GM23338 (cell line): ENCODE measurements around the gene NLRP9. TPM values are rescaled to one million over a fixed set of nuclear protein-coding genes. Genes with fewer than 3 reads are reported as not detected.

Experiments used
- ATAC-seq: fragments of 200-7000 bp; cut with Tn5 transposase; 3 replicates; pipeline ENCODE4 v1.9.1; 2020
- DNase-seq: peaks from one replicate; pipeline ENCODE4 v3.0.0-alpha.2; 2015; ENCODE audit warnings: low spot score
- H2AFZ ChIP-seq: fragments of 200-600 bp; sonication (generic); 2 replicates; pipeline ENCODE4 v1.8.0; 2016; ENCODE audit warnings: antibody characterized with exemption, mild to moderate bottlenecking, moderate library complexity
- H3F3A ChIP-seq: fragments of 200-600 bp; sonication (generic); replicated peaks from 2 replicates; pipeline ENCODE4 v1.8.0; 2017; ENCODE audit warnings: antibody characterized with exemption, mixed run types, low read depth
- H3K27ac ChIP-seq: fragments of 200-600 bp; sonication (generic); 2 replicates; pipeline ENCODE4 v1.6.1; 2016; ENCODE audit warnings: low read depth
- H3K27me3 ChIP-seq: fragments of 200-600 bp; sonication (generic); 2 replicates; pipeline ENCODE4 v1.8.0; 2016; ENCODE audit warnings: mild to moderate bottlenecking, mixed run types, moderate library complexity; ENCODE audit not compliant: insufficient read depth
- H3K36me3 ChIP-seq: fragments of 200-600 bp; sonication (generic); 2 replicates; pipeline ENCODE4 v1.8.0; 2016; ENCODE audit warnings: mild to moderate bottlenecking; ENCODE audit not compliant: insufficient read depth
- H3K4me1 ChIP-seq: fragments of 200-600 bp; sonication (generic); 2 replicates; pipeline ENCODE4 v1.8.0; 2016; ENCODE audit warnings: mild to moderate bottlenecking, moderate library complexity; ENCODE audit not compliant: insufficient read depth
- H3K4me2 ChIP-seq: fragments of 200-600 bp; sonication (generic); 2 replicates; pipeline ENCODE4 v1.7.1; 2017; ENCODE audit warnings: mixed run types
- H3K4me3 ChIP-seq: fragments of 200-600 bp; sonication (generic); 2 replicates; pipeline ENCODE4 v1.6.1; 2016; ENCODE audit warnings: mixed run types
- H3K79me2 ChIP-seq: fragments of 200-600 bp; sonication (generic); replicated peaks from 2 replicates; pipeline ENCODE4 v1.8.0; 2017; ENCODE audit warnings: mild to moderate bottlenecking; ENCODE audit not compliant: insufficient read depth
- H3K9me2 ChIP-seq: fragments of 200-600 bp; sonication (generic); 2 replicates; pipeline ENCODE4 v1.8.0; 2017; ENCODE audit not compliant: insufficient read depth
- H4K20me1 ChIP-seq: fragments of 200-600 bp; sonication (generic); replicated peaks from 2 replicates; pipeline ENCODE4 v1.8.0; 2017; ENCODE audit warnings: mild to moderate bottlenecking; ENCODE audit not compliant: insufficient read depth
- H3K27ac Mint-ChIP-seq: 2 replicates; pipeline ENCODE4 v1.8.0; 2020; ENCODE audit warnings: inconsistent platforms, mild to moderate bottlenecking, moderate library complexity, mixed read lengths
- H3K27me3 Mint-ChIP-seq: 3 replicates; pipeline ENCODE4 v1.8.0; 2022; ENCODE audit warnings: low read depth, mild to moderate bottlenecking, moderate library complexity, mixed read lengths, inconsistent platforms; ENCODE audit not compliant: insufficient read depth, poor library complexity
- H3K36me3 Mint-ChIP-seq: 3 replicates; pipeline ENCODE4 v1.8.0; 2021; ENCODE audit warnings: low read depth, mild to moderate bottlenecking, inconsistent platforms, moderate library complexity, mixed read lengths
- H3K4me1 Mint-ChIP-seq: 3 replicates; pipeline ENCODE4 v1.8.0; 2020; ENCODE audit warnings: mild to moderate bottlenecking, inconsistent platforms, mixed read lengths
- H3K4me3 Mint-ChIP-seq: 3 replicates; pipeline ENCODE4 v1.8.0; 2021; ENCODE audit warnings: moderate library complexity, mild to moderate bottlenecking, inconsistent platforms, mixed read lengths
- H3K9me3 Mint-ChIP-seq: 3 replicates; pipeline ENCODE4 v1.8.0; 2020; ENCODE audit warnings: moderate library complexity, mild to moderate bottlenecking, inconsistent platforms, mixed read lengths
- CREB1 ChIP-seq: fragments of 250-450 bp; sonication (Bioruptor Pico); IDR thresholded peaks from 2 replicates; pipeline ENCODE4 v1.5.0; 2020; ENCODE audit warnings: low read depth, mild to moderate bottlenecking, moderate library complexity
- CTCF ChIP-seq, 2 experiments: fragments of 200-600 bp in 1 of 2; sonication (generic) in 1 of 2; conservative IDR thresholded peaks; 2 replicates each; pipeline versions ENCODE4 v1.5.1 to v1.6.1; 2016 to 2017; ENCODE audit warnings: antibody characterized with exemption in 2 of 2, low read depth in 2 of 2, mild to moderate bottlenecking in 2 of 2, moderate library complexity in 1 of 2
- ETS1 ChIP-seq: IDR thresholded peaks from 2 replicates; pipeline ENCODE4 v1.6.1; 2016; ENCODE audit warnings: antibody characterized with exemption
- EZH2 ChIP-seq: fragments of 200-600 bp; sonication (generic); IDR thresholded peaks from one replicate; pipeline ENCODE4 v1.8.0; 2017; ENCODE audit warnings: antibody characterized with exemption, mild to moderate bottlenecking, low read depth; ENCODE audit not compliant: unreplicated experiment
- EZH2phosphoT487 ChIP-seq: fragments of 200-600 bp; sonication (generic); IDR thresholded peaks from one replicate; pipeline ENCODE4 v1.8.1; 2018; ENCODE audit warnings: antibody characterized with exemption; ENCODE audit not compliant: unreplicated experiment
- JUNB ChIP-seq: IDR thresholded peaks from one replicate; pipeline ENCODE4 v1.6.1; 2016; ENCODE audit warnings: antibody characterized with exemption; ENCODE audit not compliant: unreplicated experiment
- NANOG ChIP-seq: IDR thresholded peaks from 2 replicates; pipeline ENCODE4 v1.6.1; 2016; ENCODE audit warnings: antibody characterized with exemption, borderline replicate concordance
- POLR2AphosphoS5 ChIP-seq: IDR thresholded peaks from 2 replicates; pipeline ENCODE4 v1.6.1; 2016; ENCODE audit warnings: antibody characterized with exemption, low read depth
- REST ChIP-seq: IDR thresholded peaks from one replicate; pipeline ENCODE4 v1.6.1; 2018; ENCODE audit warnings: antibody characterized with exemption; ENCODE audit not compliant: unreplicated experiment
- STAT1 ChIP-seq: IDR thresholded peaks from one replicate; pipeline ENCODE4 v1.6.1; 2016; ENCODE audit warnings: antibody characterized with exemption; ENCODE audit not compliant: unreplicated experiment
- ZNF114 ChIP-seq: fragments of 250-450 bp; sonication (Bioruptor Pico); IDR thresholded peaks from 2 replicates; pipeline ENCODE4 v1.5.0; 2020; ENCODE audit warnings: mild to moderate bottlenecking, moderate library complexity
- polyA plus RNA-seq: library from polyadenylated mRNA; unstranded; fragments of >200 nt; fragmentation: Nextera tagmentation; extraction: Ambion mirVana; gene quantifications from 2 replicates; pipeline ENCODE4 v1.2.1, GENCODE V29; 2016
- total RNA-seq: library from RNA; depleted of rRNA; stranded (reverse); fragments of >200 nt; shearing (Covaris generic); gene quantifications from 2 replicates; pipeline ENCODE4 v1.2.3, GENCODE V29; 2014

Gene NLRP9
- total and polyA plus RNA-seq, 2 experiments from 2014 or later = not detected

- Histone ChIP-seq H3K36me3 (peaks cover 24% of the 10 kb centered on the region), H3K27me3 (no peaks in the 10 kb centered on the region), H3K4me3 (no peak overlapping the region), H3K9me2 (no peaks in the 10 kb centered on the region), H3F3A (peaks cover 38% of the 10 kb centered on the region), H3K27ac (no peak overlapping the region), H3K4me1 (peaks cover 20% of the 10 kb centered on the region), H3K4me2 (no peak overlapping the region), H4K20me1 (peaks cover 39% of the 10 kb centered on the region), H3K79me2 (peaks cover 78% of the 10 kb centered on the region), H2AFZ (no peak overlapping the region)
- DNase-seq (no peak), ATAC-seq (no peak)
- Mint-ChIP-seq H3K4me1 (peaks cover 28% of the 10 kb centered on the region), H3K36me3 (peaks cover 92% of the 10 kb centered on the region), H3K27ac (no peak overlapping the region), H3K27me3 (peaks cover 40% of the 10 kb centered on the region), H3K4me3 (no peak overlapping the region), H3K9me3 (peaks cover 5% of the 10 kb centered on the region; the same call in 1 of the 3 replicates)
- TF ChIP-seq CTCF (conservative IDR thresholded peaks at IDR 0.05; ENCODE audit: low read depth in 2 of 2) = no peak
- no peak for TF ChIP-seq STAT1
- no peak for TF ChIP-seq POLR2AphosphoS5
- no peak for TF ChIP-seq ETS1
- no peak for TF ChIP-seq EZH2phosphoT487
- no peak for TF ChIP-seq CREB1
- TF ChIP-seq EZH2 = no peak
- no peak for TF ChIP-seq NANOG
- no peak for TF ChIP-seq REST
- no peak for TF ChIP-seq ZNF114
- no peak for TF ChIP-seq JUNB
Observed at GRCh38 chr19:55668603-55669348, 69.4 kb downstream of the NLRP9 start.
